ENCODE results near the gene CCER1.

DNA sequence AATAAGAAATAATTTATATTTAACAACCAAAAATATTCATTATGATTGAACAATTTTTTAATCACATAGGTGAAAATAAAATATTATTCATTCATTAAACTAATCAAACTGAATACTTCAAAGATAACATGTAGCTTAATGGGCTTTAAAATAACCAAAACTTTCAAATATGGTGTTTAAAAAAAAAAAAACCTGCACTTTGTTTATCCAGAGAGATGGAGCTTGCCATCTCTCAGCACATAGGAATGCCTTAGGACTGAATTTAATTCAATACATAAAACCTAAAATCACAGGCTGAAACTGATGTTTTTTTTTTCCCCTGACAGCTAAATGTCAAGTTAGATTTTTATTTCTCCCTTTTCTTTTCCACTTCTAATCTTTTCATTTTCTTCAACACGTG lies 14.4 kb upstream of the CCER1 start:
- TF ChIP-seq, protein P1, sequence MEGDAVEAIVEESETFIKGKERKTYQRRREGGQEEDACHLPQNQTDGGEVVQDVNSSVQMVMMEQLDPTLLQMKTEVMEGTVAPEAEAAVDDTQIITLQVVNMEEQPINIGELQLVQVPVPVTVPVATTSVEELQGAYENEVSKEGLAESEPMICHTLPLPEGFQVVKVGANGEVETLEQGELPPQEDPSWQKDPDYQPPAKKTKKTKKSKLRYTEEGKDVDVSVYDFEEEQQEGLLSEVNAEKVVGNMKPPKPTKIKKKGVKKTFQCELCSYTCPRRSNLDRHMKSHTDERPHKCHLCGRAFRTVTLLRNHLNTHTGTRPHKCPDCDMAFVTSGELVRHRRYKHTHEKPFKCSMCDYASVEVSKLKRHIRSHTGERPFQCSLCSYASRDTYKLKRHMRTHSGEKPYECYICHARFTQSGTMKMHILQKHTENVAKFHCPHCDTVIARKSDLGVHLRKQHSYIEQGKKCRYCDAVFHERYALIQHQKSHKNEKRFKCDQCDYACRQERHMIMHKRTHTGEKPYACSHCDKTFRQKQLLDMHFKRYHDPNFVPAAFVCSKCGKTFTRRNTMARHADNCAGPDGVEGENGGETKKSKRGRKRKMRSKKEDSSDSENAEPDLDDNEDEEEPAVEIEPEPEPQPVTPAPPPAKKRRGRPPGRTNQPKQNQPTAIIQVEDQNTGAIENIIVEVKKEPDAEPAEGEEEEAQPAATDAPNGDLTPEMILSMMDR (IDR thresholded peaks at IDR 0.05), result no peak
- TF ChIP-seq POLR2A (IDR thresholded peaks at IDR 0.05), result no peak
